Aorta (tissue), 5 donors: ENCODE results near the gene PUSL1. TPM values are rescaled to one million over a fixed set of nuclear protein-coding genes. Genes with fewer than 3 reads are reported as not detected.

ENCODE experiments used
- ATAC-seq: fragments of 200-7000 bp; cut with Tn5 transposase; one replicate; pipeline ENCODE4 v1.9.1; 2022; ENCODE audit warnings: moderate library complexity; ENCODE audit not compliant: low FRiP score
- DNase-seq, 2 donors: peaks; one replicate each; pipeline ENCODE4 v3.0.0-alpha.2; 2020
- H3K27ac ChIP-seq, 2 donors: one replicate each; pipeline ENCODE4 v1.5.1; 2013; ENCODE audit warnings: low read length in 2 of 2, mild to moderate bottlenecking in 2 of 2, moderate library complexity in 2 of 2, control low read depth in 1 of 2, inconsistent platforms in 1 of 2, low read depth in 1 of 2
- H3K27me3 ChIP-seq, 2 donors: one replicate each; pipeline ENCODE4 v1.6.1; 2013; ENCODE audit warnings: control low read depth in 1 of 2, low read length in 1 of 2, mild to moderate bottlenecking in 1 of 2, moderate library complexity in 1 of 2; ENCODE audit not compliant: insufficient read depth in 2 of 2, control insufficient read depth in 1 of 2
- H3K36me3 ChIP-seq, 2 donors: one replicate each; pipeline ENCODE4 v1.6.1; 2013; ENCODE audit warnings: control low read depth in 1 of 2, low read length in 1 of 2, mild to moderate bottlenecking in 1 of 2; ENCODE audit not compliant: insufficient read depth in 2 of 2, control insufficient read depth in 1 of 2
- H3K4me1 ChIP-seq, 2 donors: one replicate each; pipeline ENCODE4 v1.6.1; 2013; ENCODE audit warnings: low read length in 2 of 2, control low read depth in 1 of 2, mild to moderate bottlenecking in 1 of 2, moderate library complexity in 1 of 2; ENCODE audit not compliant: insufficient read depth in 2 of 2, control insufficient read depth in 1 of 2
- H3K4me3 ChIP-seq, 2 donors: one replicate each; pipeline ENCODE4 v1.5.1; 2013; ENCODE audit warnings: low read length in 2 of 2, control low read depth in 1 of 2, mild to moderate bottlenecking in 1 of 2
- H3K9me3 ChIP-seq: one replicate; pipeline ENCODE4 v1.6.1; 2013; ENCODE audit warnings: mild to moderate bottlenecking, low read length; ENCODE audit not compliant: control insufficient read depth
- WGBS, 2 donors: extraction: QIAGEN DNeasy Blood & Tissue Kit; methylation state at CpG; one replicate each; pipeline ENCODE4 v1.1.7; 2013; 5-methylcytosine and 5-hydroxymethylcytosine counted together
- intact Hi-C, 2 donors: fragments of 100-400 bp; cut with DNase I; formaldehyde crosslinking; loops; one replicate each; pipeline versions ENCODE4 v1.14.2 to v1.15.0; 2022
- polyA plus RNA-seq, 2 donors: library from polyadenylated mRNA; stranded (reverse); fragments of 200-250 nt; gene quantifications; one replicate each; pipeline ENCODE4 v1.2.3, GENCODE V29; 2013
- total RNA-seq, 2 donors: library from RNA; stranded (reverse); fragmentation: NEBNext Ultra II Directional; extraction: Animal tissue kit (Norgen Biotek cat#: 25700); gene quantifications; one replicate each; pipeline ENCODE4 v1.2.1, GENCODE V29; 2021
- donor health status: healthy with polysubstance abuse.
- donor health status: Bipolar disorder and iron deficiency.
- donor health status: DM: no; HTN: no; CAD: no.
- donor health status: DM: no; HTN: no; CAD: no.
- donor health status: DM: yes; HTN: yes; CAD: no.

The PUSL1 gene
- total and polyA plus RNA-seq, 4 donors: 5.8 to 13.7 (median 10.0) TPM

DNA sequence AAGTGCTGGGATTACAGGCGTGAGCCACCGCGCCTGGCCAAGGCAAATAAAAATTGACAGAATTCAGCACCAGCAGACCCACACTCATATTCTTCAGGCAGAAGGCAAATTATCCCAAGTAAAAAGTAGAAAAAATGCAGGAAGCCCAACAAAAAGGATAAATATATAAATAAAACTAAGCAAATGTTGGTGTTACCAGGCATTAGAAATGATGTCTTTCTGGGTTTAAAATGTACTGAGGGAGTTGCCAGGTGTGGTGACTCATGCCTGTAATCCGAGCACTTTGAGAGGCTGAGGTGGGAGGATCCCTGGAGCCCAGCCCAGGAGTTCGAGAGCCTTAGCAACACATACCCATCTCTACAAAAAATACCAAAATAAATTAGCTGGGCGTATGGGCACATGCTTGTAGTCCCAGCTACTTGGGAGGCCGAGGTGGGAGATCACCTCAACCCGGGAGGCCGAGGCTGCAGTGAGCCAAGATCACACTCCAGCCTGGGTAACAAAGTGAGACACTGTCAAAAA is 9.8 kb downstream of the PUSL1 start:
- 45 to 48% methylated on average over 9 of the region's 9 CpGs for WGBS, 2 donors
- Histone ChIP-seq H3K36me3 (no peaks in the 10 kb centered on the region), H3K4me3 (no peak overlapping the region), H3K4me1 (no peaks in the 10 kb centered on the region), H3K27me3 (no peaks in the 10 kb centered on the region), H3K27ac (no peak overlapping the region), H3K9me3 (no peaks in the 10 kb centered on the region)
- peak; percentile 78 for ATAC-seq
- DNase-seq: peak; percentile 92 to 93
- intact Hi-C loops: no loop called here

DNA sequence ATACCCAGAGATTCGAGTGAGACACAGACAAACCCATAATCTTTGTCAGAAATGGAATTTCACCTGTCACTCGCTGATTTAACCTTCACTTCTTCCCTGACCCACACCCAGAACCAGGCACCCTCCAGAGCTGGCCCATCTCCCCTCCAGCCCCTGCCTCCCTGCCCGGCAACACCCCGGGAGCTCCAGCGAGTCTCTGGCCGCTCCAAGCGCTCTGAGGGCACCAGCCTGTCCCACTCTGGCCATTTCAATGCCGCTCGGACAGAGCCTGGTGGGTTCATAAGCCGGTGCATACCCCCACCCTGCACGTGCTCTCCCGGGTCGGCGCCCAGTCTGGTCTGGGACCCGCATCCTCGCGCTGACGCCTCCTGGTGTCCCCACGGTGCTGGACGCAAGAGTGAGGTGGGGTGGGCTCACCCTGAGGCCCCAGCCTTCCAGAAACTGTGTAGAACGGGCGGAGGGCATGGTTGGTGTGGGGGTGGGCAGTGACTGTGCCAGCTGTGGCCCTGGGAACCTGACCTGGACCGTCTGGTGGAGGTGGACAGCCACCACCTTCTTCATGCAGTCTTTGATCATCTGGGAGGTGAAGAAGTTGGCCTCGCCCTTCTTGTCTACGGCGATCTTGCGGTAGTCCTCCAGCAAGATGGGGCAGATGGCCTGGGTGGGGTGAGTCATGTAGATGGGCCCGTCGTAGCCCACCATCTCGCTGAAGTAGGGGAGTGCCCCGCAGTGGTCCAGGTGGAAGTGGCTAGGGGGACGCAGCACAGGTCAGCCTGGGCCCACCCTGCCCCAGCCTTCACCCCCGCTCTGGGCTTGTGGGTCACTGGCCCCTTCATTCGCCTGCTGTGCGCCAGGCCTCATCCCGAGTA is 10.6 kb downstream of the PUSL1 start:
- no peaks in the 10 kb centered on the region for H3K4me1 ChIP-seq
- H3K9me3 ChIP-seq: no peaks in the 10 kb centered on the region
- intact Hi-C loops: no loop called here
- WGBS, 2 donors: 88% methylated on average over 36 of the region's 36 CpGs
- peak; percentile 33 for ATAC-seq
- H3K27me3 ChIP-seq: no peaks in the 10 kb centered on the region
- no peaks in the 10 kb centered on the region for H3K36me3 ChIP-seq
- H3K27ac ChIP-seq: peak overlapping the region in 1 of 2 donors; percentile 34
- no peak overlapping the region for H3K4me3 ChIP-seq
- no peak for DNase-seq

- H3K4me1 ChIP-seq: no peaks in the 10 kb centered on the region
- H3K36me3 ChIP-seq: no peaks in the 10 kb centered on the region
- no peaks in the 10 kb centered on the region for H3K27me3 ChIP-seq
- intact Hi-C loops: no loop called here
- H3K4me3 ChIP-seq: no peak overlapping the region
- no peak for ATAC-seq
- 92 to 93% methylated on average over 13 of the region's 13 CpGs for WGBS, 2 donors
- no peak overlapping the region for H3K27ac ChIP-seq
- DNase-seq: no peak
- no peaks in the 10 kb centered on the region for H3K9me3 ChIP-seq
Observed at GRCh38 chr1:1319646-1319941, 11.2 kb downstream of the PUSL1 start.

- ATAC-seq: no peak
- Histone ChIP-seq H3K4me3 (no peak overlapping the region), H3K9me3 (no peaks in the 10 kb centered on the region), H3K36me3 (no peaks in the 10 kb centered on the region), H3K4me1 (no peaks in the 10 kb centered on the region), H3K27ac (no peak overlapping the region), H3K27me3 (no peaks in the 10 kb centered on the region)
- no peak for DNase-seq
- WGBS, 2 donors: 63 to 69% methylated on average over 23 of the region's 23 CpGs
- intact Hi-C loops: no loop called here
Observed at GRCh38 chr1:1320666-1321448, 12.5 kb downstream of the PUSL1 start.

DNA sequence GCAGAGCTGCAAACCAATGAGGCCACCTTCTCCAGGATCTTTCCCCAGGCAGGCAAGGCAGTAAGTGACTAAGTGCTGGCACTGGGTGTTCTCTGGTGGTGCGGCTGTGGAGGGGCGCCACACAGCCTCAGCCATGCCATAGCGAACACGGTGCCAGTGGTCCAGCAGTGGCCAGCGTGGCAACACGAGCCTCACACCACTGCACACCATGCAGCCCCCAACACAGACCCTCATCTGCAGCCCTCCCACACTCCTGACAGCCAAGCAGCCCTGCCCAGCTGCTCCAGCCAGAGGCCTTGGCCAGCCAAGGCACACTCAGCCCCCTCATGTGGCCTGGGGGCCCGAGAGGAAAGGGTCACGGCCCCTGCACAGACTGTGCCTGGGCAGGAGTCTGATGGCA is 13.1 kb downstream of the PUSL1 start:
- no peak overlapping the region for H3K27ac ChIP-seq
- H3K4me1 ChIP-seq: no peaks in the 10 kb centered on the region
- intact Hi-C loops: no loop called here
- ATAC-seq (no peak), DNase-seq (no peak)
- no peak overlapping the region for H3K4me3 ChIP-seq
- no peaks in the 10 kb centered on the region for H3K27me3 ChIP-seq
- 86 to 87% methylated on average over 8 of the region's 8 CpGs for WGBS, 2 donors
- no peaks in the 10 kb centered on the region for H3K9me3 ChIP-seq
- no peaks in the 10 kb centered on the region for H3K36me3 ChIP-seq

DNA sequence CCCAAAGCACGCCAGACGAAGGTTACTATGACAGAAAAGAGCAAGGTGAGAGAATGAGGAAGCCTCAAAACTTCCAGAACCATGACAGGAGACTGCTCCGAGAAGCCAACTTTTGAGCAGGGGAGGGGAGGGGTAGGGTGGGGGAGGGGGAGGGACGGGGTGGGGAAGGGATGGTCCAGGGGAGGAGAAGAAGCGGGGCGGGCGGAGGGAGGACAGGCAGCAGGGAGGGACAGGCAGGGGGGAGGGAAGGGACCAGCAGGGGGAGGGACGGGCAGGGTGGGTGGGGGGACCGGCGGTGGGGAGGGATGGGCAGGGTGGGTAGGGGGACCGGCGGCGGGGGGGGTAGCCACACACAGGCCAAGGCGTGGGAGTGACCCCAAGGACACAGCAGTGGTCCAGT is 14.0 kb downstream of the PUSL1 start:
- Histone ChIP-seq H3K4me1 (no peaks in the 10 kb centered on the region), H3K4me3 (no peak overlapping the region), H3K27ac (no peak overlapping the region), H3K36me3 (no peaks in the 10 kb centered on the region), H3K9me3 (no peaks in the 10 kb centered on the region), H3K27me3 (no peaks in the 10 kb centered on the region)
- WGBS, 2 donors: 81 to 86% methylated on average over 7 to 14 of the region's 14 CpGs
- intact Hi-C loops: no loop called here
- DNase-seq (no peak), ATAC-seq (no peak)

DNA sequence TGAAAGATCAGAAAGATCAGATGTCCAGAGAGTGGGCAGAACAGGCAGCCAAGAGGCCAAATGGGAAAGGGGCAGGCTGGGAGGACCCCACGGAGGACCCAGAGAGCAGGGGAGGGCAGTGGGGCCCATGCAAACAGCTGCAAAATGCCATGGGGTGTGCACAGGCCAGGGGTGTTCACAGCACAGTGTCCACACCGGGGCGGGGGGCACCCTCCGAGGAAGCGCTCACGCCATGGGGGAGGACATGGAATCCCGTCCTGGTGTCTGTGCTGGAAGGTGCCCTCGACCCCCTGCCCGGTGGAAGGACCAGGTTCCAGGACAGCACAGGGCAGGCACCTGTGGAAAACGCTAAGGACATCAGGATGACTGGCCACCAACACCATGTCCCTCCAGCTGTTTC is 14.6 kb downstream of the PUSL1 start:
- H3K4me1 ChIP-seq: no peaks in the 10 kb centered on the region
- H3K36me3 ChIP-seq: no peaks in the 10 kb centered on the region
- WGBS, 2 donors: 86% methylated on average over 7 to 10 of the region's 10 CpGs
- no peaks in the 10 kb centered on the region for H3K27me3 ChIP-seq
- DNase-seq: no peak
- intact Hi-C loops: no loop called here
- no peak overlapping the region for H3K4me3 ChIP-seq
- no peaks in the 10 kb centered on the region for H3K9me3 ChIP-seq
- no peak overlapping the region for H3K27ac ChIP-seq
- ATAC-seq: no peak

DNA sequence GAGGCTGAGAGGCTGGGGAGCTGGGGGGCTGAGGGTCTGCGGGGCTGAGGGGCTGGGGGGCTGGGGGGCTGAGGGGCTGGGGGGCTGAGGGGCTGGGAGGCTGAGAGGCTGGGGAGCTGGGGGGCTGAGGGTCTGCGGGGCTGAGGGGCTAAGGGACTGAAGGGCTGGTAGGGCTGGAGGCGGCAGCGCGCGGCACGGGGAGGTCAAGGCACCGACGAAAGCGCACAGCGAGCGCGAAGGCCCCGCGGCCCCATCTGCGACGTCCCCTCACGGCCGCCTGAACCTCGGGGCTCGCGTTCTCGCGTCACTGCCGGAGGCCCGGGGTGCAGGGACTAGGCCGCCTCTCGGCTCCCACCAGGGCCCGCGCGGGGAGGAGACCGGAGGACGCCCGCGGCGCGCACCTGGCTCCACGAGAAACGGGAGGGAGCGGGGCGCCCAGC is 15.7 kb downstream of the PUSL1 start:
- Histone ChIP-seq H3K36me3 (no peaks in the 10 kb centered on the region), H3K4me3 (peak overlapping the region; percentile 84 to 89), H3K4me1 (no peaks in the 10 kb centered on the region), H3K27me3 (no peaks in the 10 kb centered on the region), H3K27ac (peak overlapping the region in 1 of 2 donors; percentile 13), H3K9me3 (no peaks in the 10 kb centered on the region)
- 0 to 1% methylated on average over 5 to 41 of the region's 41 CpGs for WGBS, 2 donors
- ATAC-seq: no peak
- DNase-seq: no peak
- intact Hi-C loops: no loop called here
